Measurements from ENCODE around the gene CCRL2. TPM values are rescaled to one million over a fixed set of nuclear protein-coding genes. Genes with fewer than 3 reads are reported as not detected.

Gene CCRL2
- total and polyA plus RNA-seq, 9 of the 15 experiments (the other 6 are each of a cell fraction or from before 2014, with no cell fraction given) = 3.4 to 5.7 (median 4.0) TPM

DNA sequence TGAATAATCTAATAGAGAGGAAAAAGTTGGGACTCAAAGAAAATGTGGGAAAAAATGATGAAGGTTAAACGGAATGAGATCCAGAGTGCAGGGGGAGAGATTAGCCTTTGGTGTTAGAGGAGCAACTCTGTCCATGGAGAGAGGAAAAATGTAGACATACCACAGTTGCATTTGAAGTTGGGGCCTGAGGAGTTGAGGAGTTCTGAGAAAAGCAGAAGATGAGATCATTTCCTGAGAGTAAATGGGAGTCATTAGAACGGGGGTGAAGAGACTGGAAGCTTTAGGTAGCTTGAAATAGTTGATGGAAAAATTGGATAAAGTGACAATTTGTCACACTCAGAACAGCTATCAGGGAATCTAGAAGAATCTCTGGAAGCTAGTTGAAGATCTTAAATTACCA is 7.5 kb upstream of the CCRL2 start (continued):
- TF ChIP-seq, protein P1, sequence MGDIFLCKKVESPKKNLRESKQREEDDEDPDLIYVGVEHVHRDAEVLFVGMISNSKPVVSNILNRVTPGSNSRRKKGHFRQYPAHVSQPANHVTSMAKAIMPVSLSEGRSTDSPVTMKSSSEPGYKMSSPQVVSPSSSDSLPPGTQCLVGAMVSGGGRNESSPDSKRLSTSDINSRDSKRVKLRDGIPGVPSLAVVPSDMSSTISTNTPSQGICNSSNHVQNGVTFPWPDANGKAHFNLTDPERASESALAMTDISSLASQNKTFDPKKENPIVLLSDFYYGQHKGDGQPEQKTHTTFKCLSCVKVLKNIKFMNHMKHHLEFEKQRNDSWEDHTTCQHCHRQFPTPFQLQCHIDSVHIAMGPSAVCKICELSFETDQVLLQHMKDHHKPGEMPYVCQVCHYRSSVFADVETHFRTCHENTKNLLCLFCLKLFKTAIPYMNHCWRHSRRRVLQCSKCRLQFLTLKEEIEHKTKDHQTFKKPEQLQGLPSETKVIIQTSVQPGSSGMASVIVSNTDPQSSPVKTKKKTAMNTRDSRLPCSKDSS (IDR thresholded peaks at IDR 0.05; ENCODE audit: low read depth, partially characterized antibody) = no peak
- no peak for TF ChIP-seq SRSF9 (IDR thresholded peaks at IDR 0.05; ENCODE audit: borderline replicate concordance, low read depth, low read length)
- no peak for TF ChIP-seq TRIM25 (IDR thresholded peaks at IDR 0.05; ENCODE audit: borderline replicate concordance)
- peak; percentile 25; the same call in 1 of the 2 replicates for TF ChIP-seq SMARCC2 (IDR thresholded peaks at IDR 0.05; ENCODE audit: low read depth)
- no peak for TF ChIP-seq NBN (IDR thresholded peaks at IDR 0.05; ENCODE audit: low read depth)
- TF ChIP-seq JUND (IDR thresholded peaks at IDR 0.05; ENCODE audit: borderline replicate concordance, low read depth, low read length) = peak; percentile 86
- TF ChIP-seq JUND (tag; IDR thresholded peaks at IDR 0.05; ENCODE audit: borderline replicate concordance, low read depth, low read length) = peak; percentile 76; the same call in 2 of the 3 replicates
- TF ChIP-seq, protein P2, sequence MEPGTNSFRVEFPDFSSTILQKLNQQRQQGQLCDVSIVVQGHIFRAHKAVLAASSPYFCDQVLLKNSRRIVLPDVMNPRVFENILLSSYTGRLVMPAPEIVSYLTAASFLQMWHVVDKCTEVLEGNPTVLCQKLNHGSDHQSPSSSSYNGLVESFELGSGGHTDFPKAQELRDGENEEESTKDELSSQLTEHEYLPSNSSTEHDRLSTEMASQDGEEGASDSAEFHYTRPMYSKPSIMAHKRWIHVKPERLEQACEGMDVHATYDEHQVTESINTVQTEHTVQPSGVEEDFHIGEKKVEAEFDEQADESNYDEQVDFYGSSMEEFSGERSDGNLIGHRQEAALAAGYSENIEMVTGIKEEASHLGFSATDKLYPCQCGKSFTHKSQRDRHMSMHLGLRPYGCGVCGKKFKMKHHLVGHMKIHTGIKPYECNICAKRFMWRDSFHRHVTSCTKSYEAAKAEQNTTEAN (CRISPR knock-in tag; IDR thresholded peaks at IDR 0.05) = no peak
- TF ChIP-seq NFRKB (IDR thresholded peaks at IDR 0.05; ENCODE audit: low read depth) = 0 out of 2 replicates have a peak, but pooled peaks have one; percentile 46
- TF ChIP-seq, protein P3, sequence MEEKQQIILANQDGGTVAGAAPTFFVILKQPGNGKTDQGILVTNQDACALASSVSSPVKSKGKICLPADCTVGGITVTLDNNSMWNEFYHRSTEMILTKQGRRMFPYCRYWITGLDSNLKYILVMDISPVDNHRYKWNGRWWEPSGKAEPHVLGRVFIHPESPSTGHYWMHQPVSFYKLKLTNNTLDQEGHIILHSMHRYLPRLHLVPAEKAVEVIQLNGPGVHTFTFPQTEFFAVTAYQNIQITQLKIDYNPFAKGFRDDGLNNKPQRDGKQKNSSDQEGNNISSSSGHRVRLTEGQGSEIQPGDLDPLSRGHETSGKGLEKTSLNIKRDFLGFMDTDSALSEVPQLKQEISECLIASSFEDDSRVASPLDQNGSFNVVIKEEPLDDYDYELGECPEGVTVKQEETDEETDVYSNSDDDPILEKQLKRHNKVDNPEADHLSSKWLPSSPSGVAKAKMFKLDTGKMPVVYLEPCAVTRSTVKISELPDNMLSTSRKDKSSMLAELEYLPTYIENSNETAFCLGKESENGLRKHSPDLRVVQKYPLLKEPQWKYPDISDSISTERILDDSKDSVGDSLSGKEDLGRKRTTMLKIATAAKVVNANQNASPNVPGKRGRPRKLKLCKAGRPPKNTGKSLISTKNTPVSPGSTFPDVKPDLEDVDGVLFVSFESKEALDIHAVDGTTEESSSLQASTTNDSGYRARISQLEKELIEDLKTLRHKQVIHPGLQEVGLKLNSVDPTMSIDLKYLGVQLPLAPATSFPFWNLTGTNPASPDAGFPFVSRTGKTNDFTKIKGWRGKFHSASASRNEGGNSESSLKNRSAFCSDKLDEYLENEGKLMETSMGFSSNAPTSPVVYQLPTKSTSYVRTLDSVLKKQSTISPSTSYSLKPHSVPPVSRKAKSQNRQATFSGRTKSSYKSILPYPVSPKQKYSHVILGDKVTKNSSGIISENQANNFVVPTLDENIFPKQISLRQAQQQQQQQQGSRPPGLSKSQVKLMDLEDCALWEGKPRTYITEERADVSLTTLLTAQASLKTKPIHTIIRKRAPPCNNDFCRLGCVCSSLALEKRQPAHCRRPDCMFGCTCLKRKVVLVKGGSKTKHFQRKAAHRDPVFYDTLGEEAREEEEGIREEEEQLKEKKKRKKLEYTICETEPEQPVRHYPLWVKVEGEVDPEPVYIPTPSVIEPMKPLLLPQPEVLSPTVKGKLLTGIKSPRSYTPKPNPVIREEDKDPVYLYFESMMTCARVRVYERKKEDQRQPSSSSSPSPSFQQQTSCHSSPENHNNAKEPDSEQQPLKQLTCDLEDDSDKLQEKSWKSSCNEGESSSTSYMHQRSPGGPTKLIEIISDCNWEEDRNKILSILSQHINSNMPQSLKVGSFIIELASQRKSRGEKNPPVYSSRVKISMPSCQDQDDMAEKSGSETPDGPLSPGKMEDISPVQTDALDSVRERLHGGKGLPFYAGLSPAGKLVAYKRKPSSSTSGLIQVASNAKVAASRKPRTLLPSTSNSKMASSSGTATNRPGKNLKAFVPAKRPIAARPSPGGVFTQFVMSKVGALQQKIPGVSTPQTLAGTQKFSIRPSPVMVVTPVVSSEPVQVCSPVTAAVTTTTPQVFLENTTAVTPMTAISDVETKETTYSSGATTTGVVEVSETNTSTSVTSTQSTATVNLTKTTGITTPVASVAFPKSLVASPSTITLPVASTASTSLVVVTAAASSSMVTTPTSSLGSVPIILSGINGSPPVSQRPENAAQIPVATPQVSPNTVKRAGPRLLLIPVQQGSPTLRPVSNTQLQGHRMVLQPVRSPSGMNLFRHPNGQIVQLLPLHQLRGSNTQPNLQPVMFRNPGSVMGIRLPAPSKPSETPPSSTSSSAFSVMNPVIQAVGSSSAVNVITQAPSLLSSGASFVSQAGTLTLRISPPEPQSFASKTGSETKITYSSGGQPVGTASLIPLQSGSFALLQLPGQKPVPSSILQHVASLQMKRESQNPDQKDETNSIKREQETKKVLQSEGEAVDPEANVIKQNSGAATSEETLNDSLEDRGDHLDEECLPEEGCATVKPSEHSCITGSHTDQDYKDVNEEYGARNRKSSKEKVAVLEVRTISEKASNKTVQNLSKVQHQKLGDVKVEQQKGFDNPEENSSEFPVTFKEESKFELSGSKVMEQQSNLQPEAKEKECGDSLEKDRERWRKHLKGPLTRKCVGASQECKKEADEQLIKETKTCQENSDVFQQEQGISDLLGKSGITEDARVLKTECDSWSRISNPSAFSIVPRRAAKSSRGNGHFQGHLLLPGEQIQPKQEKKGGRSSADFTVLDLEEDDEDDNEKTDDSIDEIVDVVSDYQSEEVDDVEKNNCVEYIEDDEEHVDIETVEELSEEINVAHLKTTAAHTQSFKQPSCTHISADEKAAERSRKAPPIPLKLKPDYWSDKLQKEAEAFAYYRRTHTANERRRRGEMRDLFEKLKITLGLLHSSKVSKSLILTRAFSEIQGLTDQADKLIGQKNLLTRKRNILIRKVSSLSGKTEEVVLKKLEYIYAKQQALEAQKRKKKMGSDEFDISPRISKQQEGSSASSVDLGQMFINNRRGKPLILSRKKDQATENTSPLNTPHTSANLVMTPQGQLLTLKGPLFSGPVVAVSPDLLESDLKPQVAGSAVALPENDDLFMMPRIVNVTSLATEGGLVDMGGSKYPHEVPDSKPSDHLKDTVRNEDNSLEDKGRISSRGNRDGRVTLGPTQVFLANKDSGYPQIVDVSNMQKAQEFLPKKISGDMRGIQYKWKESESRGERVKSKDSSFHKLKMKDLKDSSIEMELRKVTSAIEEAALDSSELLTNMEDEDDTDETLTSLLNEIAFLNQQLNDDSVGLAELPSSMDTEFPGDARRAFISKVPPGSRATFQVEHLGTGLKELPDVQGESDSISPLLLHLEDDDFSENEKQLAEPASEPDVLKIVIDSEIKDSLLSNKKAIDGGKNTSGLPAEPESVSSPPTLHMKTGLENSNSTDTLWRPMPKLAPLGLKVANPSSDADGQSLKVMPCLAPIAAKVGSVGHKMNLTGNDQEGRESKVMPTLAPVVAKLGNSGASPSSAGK (IDR thresholded peaks at IDR 0.05) = no peak
- TF ChIP-seq ZC3H4 (CRISPR knock-in tag; IDR thresholded peaks at IDR 0.05; ENCODE audit: borderline replicate concordance) = no peak
- TF ChIP-seq ZNF785 (CRISPR knock-in tag; IDR thresholded peaks at IDR 0.05) = no peak
